Measurements from ENCODE around the gene CDKN2C.

DNA sequence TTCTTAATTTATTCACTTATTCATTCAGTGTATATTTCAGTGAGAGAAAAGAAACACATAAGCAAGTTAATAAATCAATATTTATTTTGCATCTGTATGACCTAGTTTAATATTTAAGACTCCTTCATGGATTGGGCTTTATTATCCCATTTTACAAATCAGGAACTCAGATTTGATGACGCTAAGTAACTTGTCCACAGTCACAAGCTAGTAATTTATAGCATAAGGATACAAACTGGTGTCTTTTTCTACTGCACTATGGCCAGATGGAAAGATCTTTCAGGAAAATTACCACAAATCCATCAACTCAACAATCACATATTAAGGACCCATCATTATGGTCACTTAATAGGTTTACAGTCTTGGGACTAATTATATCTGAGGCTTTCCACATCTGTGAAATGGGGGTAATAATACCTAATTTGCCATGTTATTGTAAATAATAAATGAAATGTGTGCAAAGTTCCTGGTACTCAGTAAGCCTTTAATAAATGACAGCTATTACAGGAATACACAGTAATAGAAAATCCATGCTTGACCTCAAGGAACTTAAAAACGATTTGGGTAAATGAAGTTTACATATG is 13.3 kb downstream of the CDKN2C start:
- TF ChIP-seq, protein P1, sequence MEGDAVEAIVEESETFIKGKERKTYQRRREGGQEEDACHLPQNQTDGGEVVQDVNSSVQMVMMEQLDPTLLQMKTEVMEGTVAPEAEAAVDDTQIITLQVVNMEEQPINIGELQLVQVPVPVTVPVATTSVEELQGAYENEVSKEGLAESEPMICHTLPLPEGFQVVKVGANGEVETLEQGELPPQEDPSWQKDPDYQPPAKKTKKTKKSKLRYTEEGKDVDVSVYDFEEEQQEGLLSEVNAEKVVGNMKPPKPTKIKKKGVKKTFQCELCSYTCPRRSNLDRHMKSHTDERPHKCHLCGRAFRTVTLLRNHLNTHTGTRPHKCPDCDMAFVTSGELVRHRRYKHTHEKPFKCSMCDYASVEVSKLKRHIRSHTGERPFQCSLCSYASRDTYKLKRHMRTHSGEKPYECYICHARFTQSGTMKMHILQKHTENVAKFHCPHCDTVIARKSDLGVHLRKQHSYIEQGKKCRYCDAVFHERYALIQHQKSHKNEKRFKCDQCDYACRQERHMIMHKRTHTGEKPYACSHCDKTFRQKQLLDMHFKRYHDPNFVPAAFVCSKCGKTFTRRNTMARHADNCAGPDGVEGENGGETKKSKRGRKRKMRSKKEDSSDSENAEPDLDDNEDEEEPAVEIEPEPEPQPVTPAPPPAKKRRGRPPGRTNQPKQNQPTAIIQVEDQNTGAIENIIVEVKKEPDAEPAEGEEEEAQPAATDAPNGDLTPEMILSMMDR (IDR thresholded peaks at IDR 0.05; ENCODE audit: low read depth, low read length): no peak
- TF ChIP-seq MYC (IDR thresholded peaks at IDR 0.05; ENCODE audit: low read depth, low read length): no peak
- TF ChIP-seq, protein P2, sequence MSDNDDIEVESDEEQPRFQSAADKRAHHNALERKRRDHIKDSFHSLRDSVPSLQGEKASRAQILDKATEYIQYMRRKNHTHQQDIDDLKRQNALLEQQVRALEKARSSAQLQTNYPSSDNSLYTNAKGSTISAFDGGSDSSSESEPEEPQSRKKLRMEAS (IDR thresholded peaks at IDR 0.05; ENCODE audit: low read depth, low read length): no peak
